Effector memory CD4-positive, alpha-beta T cell (primary cell): ENCODE results near the gene GNAS-AS1.
A peak's percentile ranks its signal among the peaks of the same experiment; 100 is the strongest.

Experiments used
- DNase-seq, 3 donors: peaks; one replicate each; pipeline ENCODE4 v3.0.0-alpha.2; 2020
- H3K27ac ChIP-seq: 2 replicates; pipeline ENCODE4 v1.7.0; 2013; ENCODE audit warnings: mild to moderate bottlenecking, low read length, moderate library complexity; ENCODE audit not compliant: insufficient read depth, poor library complexity, severe bottlenecking
- H3K27me3 ChIP-seq: replicated peaks from 2 replicates; pipeline ENCODE4 v1.7.0; 2013; ENCODE audit warnings: mild to moderate bottlenecking, low read length; ENCODE audit not compliant: insufficient read depth, control insufficient read depth, poor library complexity, severe bottlenecking
- H3K36me3 ChIP-seq: 2 replicates; pipeline ENCODE4 v1.7.0; 2013; ENCODE audit warnings: mild to moderate bottlenecking, low read length, moderate library complexity; ENCODE audit not compliant: control insufficient read depth, insufficient read depth
- H3K4me1 ChIP-seq: 2 replicates; pipeline ENCODE4 v1.7.0; 2013; ENCODE audit warnings: low read length, mild to moderate bottlenecking; ENCODE audit not compliant: control insufficient read depth, insufficient read depth, poor library complexity, severe bottlenecking
- H3K4me3 ChIP-seq: 2 replicates; pipeline ENCODE4 v1.7.0; 2013; ENCODE audit warnings: low read length, low read depth, mild to moderate bottlenecking; ENCODE audit not compliant: insufficient read depth, poor library complexity, severe bottlenecking
- H3K9me3 ChIP-seq: 2 replicates; pipeline ENCODE4 v1.7.0; 2013; ENCODE audit warnings: mild to moderate bottlenecking, low read length, moderate library complexity; ENCODE audit not compliant: control insufficient read depth

GNAS-AS1 gene

GRCh38 chr20:58875541-58876134 lies 24.9 kb upstream of the GNAS-AS1 start:
- DNase-seq = no peak
- Histone ChIP-seq H3K36me3 (no peaks in the 10 kb centered on the region), H3K9me3 (no peaks in the 10 kb centered on the region), H3K4me1 (peaks cover 8% of the 10 kb centered on the region), H3K27ac (no peak overlapping the region), H3K27me3 (no peaks in the 10 kb centered on the region), H3K4me3 (no peak overlapping the region)

GRCh38 chr20:58875111-58875510 lies 24.4 kb upstream of the GNAS-AS1 start:
- Histone ChIP-seq H3K9me3 (no peaks in the 10 kb centered on the region), H3K27ac (no peak overlapping the region), H3K27me3 (no peaks in the 10 kb centered on the region), H3K36me3 (no peaks in the 10 kb centered on the region), H3K4me3 (no peak overlapping the region), H3K4me1 (peaks cover 8% of the 10 kb centered on the region)
- no peak for DNase-seq

- Histone ChIP-seq H3K27ac (no peak overlapping the region), H3K36me3 (no peaks in the 10 kb centered on the region), H3K4me3 (no peak overlapping the region), H3K4me1 (peaks cover 8% of the 10 kb centered on the region), H3K9me3 (no peaks in the 10 kb centered on the region), H3K27me3 (no peaks in the 10 kb centered on the region)
- DNase-seq = no peak
Measured at GRCh38 chr20:58874469-58874868, 23.8 kb upstream of the GNAS-AS1 start.

GRCh38 chr20:58871533-58872102 lies 20.9 kb upstream of the GNAS-AS1 start:
- H3K27me3 ChIP-seq = no peaks in the 10 kb centered on the region
- no peaks in the 10 kb centered on the region for H3K9me3 ChIP-seq

GRCh38 chr20:58870293-58871014 lies 19.8 kb upstream of the GNAS-AS1 start:
- Histone ChIP-seq H3K4me3 (no peak overlapping the region), H3K9me3 (no peaks in the 10 kb centered on the region), H3K27ac (no peak overlapping the region), H3K4me1 (no peaks in the 10 kb centered on the region), H3K36me3 (no peaks in the 10 kb centered on the region), H3K27me3 (no peaks in the 10 kb centered on the region)
- peak in 2 of 3 donors; percentile 34 to 45 for DNase-seq

More at GRCh38 chr20:58871533-58872102, 20.9 kb upstream of the GNAS-AS1 start:
- Histone ChIP-seq H3K4me1 (no peaks in the 10 kb centered on the region), H3K4me3 (no peak overlapping the region), H3K36me3 (no peaks in the 10 kb centered on the region), H3K27ac (no peak overlapping the region)
- no peak for DNase-seq

GRCh38 chr20:58869662-58870227 lies 19.0 kb upstream of the GNAS-AS1 start:
- H3K4me1 ChIP-seq = no peaks in the 10 kb centered on the region
- no peaks in the 10 kb centered on the region for H3K36me3 ChIP-seq
- no peak overlapping the region for H3K4me3 ChIP-seq
- DNase-seq = no peak
- H3K27me3 ChIP-seq = no peaks in the 10 kb centered on the region
- no peak overlapping the region for H3K27ac ChIP-seq
- H3K9me3 ChIP-seq = no peaks in the 10 kb centered on the region

GRCh38 chr20:58868795-58869194 lies 18.1 kb upstream of the GNAS-AS1 start:
- DNase-seq = no peak
- H3K36me3 ChIP-seq = no peaks in the 10 kb centered on the region
- no peaks in the 10 kb centered on the region for H3K9me3 ChIP-seq
- H3K27me3 ChIP-seq = no peaks in the 10 kb centered on the region
- H3K4me3 ChIP-seq = no peak overlapping the region
- H3K4me1 ChIP-seq = no peaks in the 10 kb centered on the region
- no peak overlapping the region for H3K27ac ChIP-seq

GRCh38 chr20:58867211-58867610 lies 16.5 kb upstream of the GNAS-AS1 start:
- no peaks in the 10 kb centered on the region for H3K36me3 ChIP-seq
- no peak for DNase-seq

GRCh38 chr20:58865843-58866242 lies 15.1 kb upstream of the GNAS-AS1 start:
- H3K4me1 ChIP-seq = no peaks in the 10 kb centered on the region
- H3K4me3 ChIP-seq = no peak overlapping the region
- H3K9me3 ChIP-seq = no peaks in the 10 kb centered on the region
- no peaks in the 10 kb centered on the region for H3K27me3 ChIP-seq
- no peaks in the 10 kb centered on the region for H3K36me3 ChIP-seq
- no peak for DNase-seq
- no peak overlapping the region for H3K27ac ChIP-seq

More at GRCh38 chr20:58867211-58867610, 16.5 kb upstream of the GNAS-AS1 start:
- H3K27ac ChIP-seq = no peak overlapping the region
- no peak overlapping the region for H3K4me3 ChIP-seq
- no peaks in the 10 kb centered on the region for H3K4me1 ChIP-seq
- no peaks in the 10 kb centered on the region for H3K27me3 ChIP-seq
- no peaks in the 10 kb centered on the region for H3K9me3 ChIP-seq

- H3K27ac ChIP-seq = no peak overlapping the region
- no peak for DNase-seq
- H3K4me1 ChIP-seq = no peaks in the 10 kb centered on the region
- H3K27me3 ChIP-seq = no peaks in the 10 kb centered on the region
- H3K36me3 ChIP-seq = no peaks in the 10 kb centered on the region
- no peaks in the 10 kb centered on the region for H3K9me3 ChIP-seq
- H3K4me3 ChIP-seq = no peak overlapping the region
Measured at GRCh38 chr20:58864346-58864745, 13.6 kb upstream of the GNAS-AS1 start.
